Neural crest cell (in vitro differentiated cells): Measurements from ENCODE around the gene SMPD3. TPM values are rescaled to one million over a fixed set of nuclear protein-coding genes. Genes with fewer than 3 reads are reported as not detected.

ENCODE experiments used
- DNase-seq: peaks from one replicate; pipeline ENCODE4 v3.0.0; 2021; ENCODE audit warnings: low read depth, mixed read lengths, low spot score
- H3K27ac Mint-ChIP-seq: one replicate; pipeline ENCODE4 v1.8.0; 2021; ENCODE audit warnings: mild to moderate bottlenecking, mixed read lengths; ENCODE audit not compliant: unreplicated experiment
- H3K27me3 Mint-ChIP-seq: 2 replicates; pipeline ENCODE4 v1.8.0; 2021; ENCODE audit warnings: low read depth, mild to moderate bottlenecking, mixed read lengths
- H3K36me3 Mint-ChIP-seq: 2 replicates; pipeline ENCODE4 v1.8.0; 2021; ENCODE audit warnings: low read depth, mild to moderate bottlenecking, mixed read lengths
- H3K4me1 Mint-ChIP-seq: 2 replicates; pipeline ENCODE4 v1.8.0; 2021; ENCODE audit warnings: mixed read lengths
- H3K4me3 Mint-ChIP-seq: one replicate; pipeline ENCODE4 v1.8.0; 2021; ENCODE audit warnings: mild to moderate bottlenecking, mixed read lengths
- H3K9me3 Mint-ChIP-seq: 2 replicates; pipeline ENCODE4 v1.8.0; 2021; ENCODE audit warnings: mixed read lengths
- total RNA-seq: library from RNA; stranded (reverse); gene quantifications from 2 replicates; pipeline ENCODE4 v1.2.1, GENCODE V29; 2021
- TF ChIP-seq, protein P1 (sequence below): fragments of 200-600 bp; sonication (generic); conservative IDR thresholded peaks from 2 replicates; pipeline ENCODE4 v1.5.0; 2021; ENCODE audit warnings: antibody characterized with exemption, mild to moderate bottlenecking

SMPD3 gene
- total RNA-seq, 1 donor from 2014 or later = 3.8 TPM

DNA sequence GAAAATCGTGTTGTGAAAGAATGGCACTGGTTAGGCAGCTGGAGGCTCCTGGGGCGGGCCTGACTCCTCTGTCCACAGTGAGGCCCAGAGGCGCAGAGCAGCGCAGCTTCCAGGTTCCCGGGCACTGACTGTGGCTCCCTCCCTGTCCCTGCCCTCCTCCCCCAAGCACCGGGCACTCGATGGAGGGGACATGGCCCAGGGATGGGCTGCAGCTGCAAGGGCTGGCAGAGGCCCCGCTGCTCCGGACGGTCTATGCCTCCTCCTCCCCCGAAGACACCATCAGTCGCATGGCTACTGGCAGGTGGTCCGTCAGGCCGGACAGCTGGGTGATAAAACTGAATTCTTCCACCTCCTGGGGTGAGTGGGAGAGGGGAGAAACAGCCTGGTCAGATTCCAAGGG lies 87.4 kb downstream of the SMPD3 start:
- Mint-ChIP-seq H3K36me3 (no peaks in the 10 kb centered on the region), H3K27me3 (no peaks in the 10 kb centered on the region), H3K27ac (no peak overlapping the region), H3K4me1 (peaks cover 8% of the 10 kb centered on the region), H3K9me3 (no peaks in the 10 kb centered on the region), H3K4me3 (no peak overlapping the region)
- TF ChIP-seq, protein P1, sequence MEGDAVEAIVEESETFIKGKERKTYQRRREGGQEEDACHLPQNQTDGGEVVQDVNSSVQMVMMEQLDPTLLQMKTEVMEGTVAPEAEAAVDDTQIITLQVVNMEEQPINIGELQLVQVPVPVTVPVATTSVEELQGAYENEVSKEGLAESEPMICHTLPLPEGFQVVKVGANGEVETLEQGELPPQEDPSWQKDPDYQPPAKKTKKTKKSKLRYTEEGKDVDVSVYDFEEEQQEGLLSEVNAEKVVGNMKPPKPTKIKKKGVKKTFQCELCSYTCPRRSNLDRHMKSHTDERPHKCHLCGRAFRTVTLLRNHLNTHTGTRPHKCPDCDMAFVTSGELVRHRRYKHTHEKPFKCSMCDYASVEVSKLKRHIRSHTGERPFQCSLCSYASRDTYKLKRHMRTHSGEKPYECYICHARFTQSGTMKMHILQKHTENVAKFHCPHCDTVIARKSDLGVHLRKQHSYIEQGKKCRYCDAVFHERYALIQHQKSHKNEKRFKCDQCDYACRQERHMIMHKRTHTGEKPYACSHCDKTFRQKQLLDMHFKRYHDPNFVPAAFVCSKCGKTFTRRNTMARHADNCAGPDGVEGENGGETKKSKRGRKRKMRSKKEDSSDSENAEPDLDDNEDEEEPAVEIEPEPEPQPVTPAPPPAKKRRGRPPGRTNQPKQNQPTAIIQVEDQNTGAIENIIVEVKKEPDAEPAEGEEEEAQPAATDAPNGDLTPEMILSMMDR = no peak
- no peak for DNase-seq

DNA sequence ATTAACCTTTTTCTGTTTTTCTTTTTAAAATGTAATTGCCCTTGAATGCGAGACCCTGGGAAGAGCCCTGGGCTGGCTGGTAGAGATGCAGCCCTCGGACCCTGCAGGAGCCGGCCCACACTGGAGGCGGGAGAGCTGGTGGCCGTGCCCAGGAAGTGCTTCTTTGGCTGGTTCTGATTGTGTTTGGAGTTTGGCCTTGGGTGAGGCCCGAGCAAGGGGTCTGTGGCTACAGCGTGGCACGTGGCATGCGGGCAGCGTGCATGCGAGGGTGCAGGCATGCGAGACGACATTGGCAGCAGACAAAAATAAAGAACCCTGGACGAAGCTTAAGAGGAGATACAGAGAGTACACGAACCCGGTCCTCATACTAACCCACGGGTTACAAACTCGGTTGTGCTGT lies 87.8 kb downstream of the SMPD3 start:
- Mint-ChIP-seq H3K27me3 (no peaks in the 10 kb centered on the region), H3K9me3 (no peaks in the 10 kb centered on the region), H3K4me3 (no peak overlapping the region), H3K36me3 (no peaks in the 10 kb centered on the region), H3K27ac (peak overlapping the region; percentile 87), H3K4me1 (peaks cover 8% of the 10 kb centered on the region)
- DNase-seq = no peak
- TF ChIP-seq, protein P1 = no peak

DNA sequence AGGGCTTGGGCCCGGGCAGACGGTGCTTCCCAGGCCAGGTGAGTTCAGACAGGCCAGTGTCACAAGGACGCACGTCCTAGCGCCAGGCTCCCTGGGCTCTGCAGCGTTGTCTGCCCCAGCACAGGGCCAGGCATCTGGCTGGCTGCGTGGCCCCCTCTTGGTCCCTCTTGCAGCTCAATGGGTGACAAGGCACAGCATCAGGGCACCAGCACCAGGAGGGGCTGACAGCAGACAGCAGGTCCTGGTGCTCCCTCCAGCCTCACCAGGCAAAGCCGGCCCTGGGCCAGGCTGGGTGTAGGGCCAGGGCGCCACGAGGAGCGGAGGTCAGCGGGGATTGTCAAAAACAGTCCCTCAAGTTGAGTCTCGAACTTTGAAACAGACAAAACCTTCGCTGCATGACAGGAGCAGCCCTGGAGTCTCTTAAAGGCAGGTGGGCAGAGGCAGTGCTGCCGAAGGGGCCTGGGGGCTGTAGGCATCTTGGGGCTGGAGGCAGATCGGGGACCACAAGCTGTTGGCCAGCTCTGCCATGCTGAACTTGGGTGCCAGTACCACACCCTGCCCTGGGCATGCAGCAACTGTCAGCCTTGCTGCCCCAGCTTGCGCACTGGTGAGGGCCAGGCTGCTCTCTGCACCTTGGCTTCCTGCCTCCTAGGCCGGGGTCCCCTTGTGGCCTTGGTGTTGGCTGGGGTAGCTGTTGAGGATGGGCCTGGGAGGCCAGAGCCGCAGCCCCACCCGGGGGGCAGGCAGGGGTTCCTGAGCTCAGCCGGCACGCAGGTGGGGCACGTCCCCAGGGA lies 88.7 kb downstream of the SMPD3 start:
- Mint-ChIP-seq H3K4me1 (peaks cover 8% of the 10 kb centered on the region), H3K4me3 (no peak overlapping the region), H3K27me3 (no peaks in the 10 kb centered on the region), H3K9me3 (no peaks in the 10 kb centered on the region), H3K27ac (no peak overlapping the region), H3K36me3 (no peaks in the 10 kb centered on the region)
- TF ChIP-seq, protein P1 = no peak
- DNase-seq = no peak

DNA sequence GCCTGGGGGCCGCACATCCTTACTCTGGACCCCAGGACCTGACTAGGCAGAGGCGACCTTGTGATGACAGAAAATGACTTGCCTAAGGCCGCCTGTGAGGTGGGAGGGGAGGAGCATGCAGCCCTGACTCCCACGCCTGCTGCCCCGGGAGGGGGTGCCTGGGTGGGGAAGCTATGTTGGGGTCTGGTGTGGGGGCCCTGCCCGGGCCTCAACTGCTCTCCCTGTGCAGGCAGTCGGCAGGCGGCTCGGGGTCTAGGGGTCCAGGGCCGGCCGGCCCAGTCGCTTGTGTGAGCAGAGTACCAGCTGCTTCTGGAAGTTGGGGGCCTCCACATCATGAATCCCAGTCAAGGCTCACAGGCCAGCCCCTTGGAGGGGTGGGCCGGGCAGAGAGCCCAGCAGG lies 89.4 kb downstream of the SMPD3 start:
- no peak overlapping the region for H3K4me3 Mint-ChIP-seq
- H3K9me3 Mint-ChIP-seq = no peaks in the 10 kb centered on the region
- H3K27ac Mint-ChIP-seq = no peak overlapping the region
- no peak for DNase-seq
- H3K27me3 Mint-ChIP-seq = no peaks in the 10 kb centered on the region
- peaks cover 2% of the 10 kb centered on the region for H3K4me1 Mint-ChIP-seq
- TF ChIP-seq, protein P1 = no peak
- H3K36me3 Mint-ChIP-seq = no peaks in the 10 kb centered on the region

DNA sequence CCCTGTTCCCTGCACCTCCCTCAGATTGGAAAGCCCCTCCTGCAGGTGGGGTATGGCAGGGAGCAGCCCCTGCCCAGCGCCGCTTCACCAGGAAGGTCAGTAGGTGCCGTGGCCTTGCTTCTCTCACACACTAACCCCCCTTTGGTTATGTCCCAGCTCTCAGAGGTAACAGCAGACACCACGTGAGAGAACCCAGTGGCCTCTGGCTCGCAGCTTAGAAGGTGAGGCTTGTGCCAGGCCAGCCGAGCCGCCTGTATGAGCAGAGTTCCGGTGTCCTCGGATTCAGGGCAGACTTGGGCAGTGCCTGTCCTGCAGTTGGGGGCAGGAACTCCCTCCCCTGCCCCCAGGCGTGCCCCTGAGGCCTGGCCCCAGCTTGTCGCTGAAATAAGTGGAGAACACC lies 90.4 kb downstream of the SMPD3 start:
- TF ChIP-seq, protein P1 = no peak
- DNase-seq = no peak
- Mint-ChIP-seq H3K36me3 (no peaks in the 10 kb centered on the region), H3K4me1 (no peaks in the 10 kb centered on the region), H3K9me3 (no peaks in the 10 kb centered on the region), H3K4me3 (no peak overlapping the region), H3K27ac (no peak overlapping the region), H3K27me3 (no peaks in the 10 kb centered on the region)
